CD4-positive, alpha-beta T cell treated with Interleukin-12 subunit alpha and Interleukin-12 subunit beta, for 1 hour (primary cell): ENCODE results near the gene PRG2.
"Not testable (repeated sequence)": the region's sequence is repeated elsewhere in the genome, so short reads cannot be mapped to it uniquely, and the experiment has no call there.

Source experiments
- DNase-seq: peaks from one replicate; pipeline ENCODE4 v3.0.0-alpha.2; 2020

Gene PRG2

GRCh38 chr11:57363131-57364080 lies 27.0 kb downstream of the PRG2 start:
- DNase-seq: no peak

GRCh38 chr11:57361926-57362325 lies 28.5 kb downstream of the PRG2 start:
- DNase-seq: no peak

- DNase-seq: not testable (repeated sequence)
These were observed 29.0 kb downstream of the PRG2 start for GRCh38 chr11:57361420-57361819.

GRCh38 chr11:57360991-57361390 lies 29.5 kb downstream of the PRG2 start:
- DNase-seq: no peak

GRCh38 chr11:57359896-57360690 lies 30.4 kb downstream of the PRG2 start:
- no peak for DNase-seq

- DNase-seq: no peak
These were observed 31.1 kb downstream of the PRG2 start for GRCh38 chr11:57359396-57359795.

GRCh38 chr11:57358991-57359390 lies 31.5 kb downstream of the PRG2 start:
- no peak for DNase-seq

GRCh38 chr11:57358543-57358961 lies 31.9 kb downstream of the PRG2 start:
- DNase-seq: no peak

- DNase-seq: no peak
These were observed 32.6 kb downstream of the PRG2 start for GRCh38 chr11:57357856-57358255.

- no peak for DNase-seq
These were observed 33.1 kb downstream of the PRG2 start for GRCh38 chr11:57357310-57357709.

- no peak for DNase-seq
These were observed 34.2 kb downstream of the PRG2 start for GRCh38 chr11:57356268-57356667.

- no peak for DNase-seq
These were observed 35.8 kb downstream of the PRG2 start for GRCh38 chr11:57354699-57355098.

- no peak for DNase-seq
These were observed 36.6 kb downstream of the PRG2 start for GRCh38 chr11:57353852-57354251.

GRCh38 chr11:57353446-57353845 lies 37.0 kb downstream of the PRG2 start:
- no peak for DNase-seq

- DNase-seq: no peak
These were observed 37.4 kb downstream of the PRG2 start for GRCh38 chr11:57353036-57353435.

- DNase-seq: peak; percentile 60
These were observed 40.8 kb downstream of the PRG2 start for GRCh38 chr11:57349491-57350274.

- DNase-seq: no peak
These were observed 41.7 kb downstream of the PRG2 start for GRCh38 chr11:57348636-57349313.

GRCh38 chr11:57348052-57348451 lies 42.4 kb downstream of the PRG2 start:
- DNase-seq: no peak

- DNase-seq: no peak
These were observed 43.1 kb downstream of the PRG2 start for GRCh38 chr11:57347336-57347735.

- peak; percentile 74 for DNase-seq
These were observed 44.8 kb downstream of the PRG2 start for GRCh38 chr11:57345555-57346211.

- no peak for DNase-seq
These were observed 45.6 kb downstream of the PRG2 start for GRCh38 chr11:57344826-57345225.

- no peak for DNase-seq
These were observed 46.6 kb downstream of the PRG2 start for GRCh38 chr11:57343825-57344224.
